K562 (cell line): ENCODE measurements around the gene PLAAT3. TPM values are rescaled to one million over a fixed set of nuclear protein-coding genes. Genes with fewer than 3 reads are reported as not detected.
A peak's percentile ranks its signal among the peaks of the same experiment; 100 is the strongest.
"Not testable (repeated sequence)": the region's sequence is repeated elsewhere in the genome, so short reads cannot be mapped to it uniquely, and the experiment has no call there.

ENCODE experiments used
- CEBPG ChIP-seq, 3 experiments: fragments of 200-800 bp in 1 of 3; sonication (Bioruptor generic) in 1 of 3; sonication (generic) in 1 of 3; formaldehyde crosslinking in 1 of 3; IDR thresholded peaks in 2 of 3; conservative IDR thresholded peaks in 1 of 3; 2 replicates each; pipeline versions ENCODE4 v1.6.1 to v1.8.0; 2016 to 2022; ENCODE audit warnings: missing compliant biosample characterization in 2 of 3, missing genetic modification characterization in 2 of 3, mild to moderate bottlenecking in 1 of 3, missing genetic modification reagents in 1 of 3
- DDX20 ChIP-seq: fragments of 450-650 bp; IDR thresholded peaks from 2 replicates; pipeline ENCODE4 v1.6.1; 2016; ENCODE audit warnings: missing genetic modification characterization, low read depth, mild to moderate bottlenecking, missing compliant biosample characterization, moderate library complexity
- ESRRA ChIP-seq: fragments of 450-650 bp; IDR thresholded peaks from 2 replicates; pipeline ENCODE4 v1.6.1; 2014; ENCODE audit warnings: low read depth, mild to moderate bottlenecking, moderate library complexity, borderline replicate concordance
- HIVEP1 ChIP-seq: fragments of 250-450 bp; sonication (Bioruptor Pico); IDR thresholded peaks from 2 replicates; pipeline ENCODE4 v1.4.0; 2020; ENCODE audit warnings: mild to moderate bottlenecking
- L3MBTL2 ChIP-seq: fragments of 450-650 bp; IDR thresholded peaks from 2 replicates; pipeline ENCODE4 v1.6.1; 2016; ENCODE audit warnings: mild to moderate bottlenecking, moderate library complexity
- NR4A1 ChIP-seq, 2 experiments: fragments of 250-450 bp in 1 of 2; fragments of 450-650 bp in 1 of 2; sonication (Bioruptor Pico) in 1 of 2; IDR thresholded peaks; 2 replicates each; pipeline versions ENCODE4 v1.4.0 to v1.6.1; 2016 to 2020; ENCODE audit warnings: mild to moderate bottlenecking in 2 of 2, missing compliant biosample characterization in 1 of 2, missing genetic modification characterization in 1 of 2, moderate library complexity in 1 of 2
- OTX1 ChIP-seq: fragments of 450-650 bp; formaldehyde crosslinking; IDR thresholded peaks from 2 replicates; pipeline ENCODE4 v1.4.0; 2022; ENCODE audit warnings: mild to moderate bottlenecking
- RREB1 ChIP-seq: fragments of 250-450 bp; sonication (Bioruptor Pico); IDR thresholded peaks from 2 replicates; pipeline ENCODE4 v1.4.0; 2020
- SMARCE1 ChIP-seq: fragments of 450-650 bp; IDR thresholded peaks from 2 replicates; pipeline ENCODE4 v1.7.1; 2016; ENCODE audit warnings: mild to moderate bottlenecking
- SOX6 ChIP-seq: fragments of 450-650 bp; IDR thresholded peaks from 2 replicates; pipeline ENCODE4 v1.6.1; 2014; ENCODE audit warnings: mild to moderate bottlenecking
- TCF3 ChIP-seq: sonication (generic); formaldehyde crosslinking; IDR thresholded peaks from 2 replicates; pipeline ENCODE4 v1.4.0; 2020; ENCODE audit warnings: mild to moderate bottlenecking, missing genetic modification reagents
- ZFPM2 ChIP-seq: fragments of 250-450 bp; sonication (Bioruptor Pico); IDR thresholded peaks from 2 replicates; pipeline ENCODE4 v1.5.1; 2022; ENCODE audit warnings: mild to moderate bottlenecking
- ZNF561 ChIP-seq: fragments of 450-650 bp; formaldehyde crosslinking; conservative IDR thresholded peaks from 2 replicates; pipeline ENCODE4 v1.4.0; 2020; ENCODE audit warnings: mild to moderate bottlenecking, moderate library complexity
- polyA plus RNA-seq, 8 experiments: library from polyadenylated mRNA; depleted of rRNA in 4 of 8; stranded (reverse) in 5 of 8; unstranded in 3 of 8; fragments of >200 nt; fragmentation: Nextera tagmentation in 2 of 8; fragmentation: Illumina TruSeq in 1 of 8; extraction: Ambion mirVana in 2 of 8; extraction: Trizol in 1 of 8; gene quantifications; 2 replicates each; pipeline versions ENCODE4 v1.2.1 to v1.2.3, GENCODE V29; 2011 to 2014; ENCODE audit warnings: inconsistent platforms in 1 of 8, missing spikeins in 1 of 8
- total RNA-seq, 7 experiments: library from RNA; depleted of rRNA in 6 of 7; stranded (reverse); fragments of >200 nt in 6 of 7; fragmentation: Illumina TruSeq in 2 of 7; extraction: Trizol in 2 of 7; gene quantifications; 2 replicates each; pipeline versions ENCODE4 v1.2.1 to v1.2.3, GENCODE V29; 2011 to 2021; ENCODE audit warnings: low replicate concordance in 1 of 7
- TF ChIP-seq, protein P1 (sequence below): fragments of 450-650 bp; formaldehyde crosslinking; IDR thresholded peaks from 2 replicates; pipeline ENCODE4 v1.4.0; 2020; ENCODE audit warnings: mild to moderate bottlenecking
- TF ChIP-seq, protein P2 (sequence below), 2 experiments: IDR thresholded peaks in 1 of 2; conservative IDR thresholded peaks in 1 of 2; 2 replicates each; pipeline ENCODE4 v1.6.1; 2016; ENCODE audit warnings: low read depth in 2 of 2, mild to moderate bottlenecking in 1 of 2, missing compliant biosample characterization in 1 of 2, missing genetic modification characterization in 1 of 2, moderate library complexity in 1 of 2

PLAAT3 gene
- total and polyA plus RNA-seq, 9 of the 15 experiments (the other 6 are each of a cell fraction or from before 2014, with no cell fraction given), result 0.80 to 2.7 (median 1.4) TPM

GRCh38 chr11:63531074-63531792, 83.0 kb downstream of the PLAAT3 start (continued):
- peak; percentile 99 for TF ChIP-seq RREB1 (CRISPR knock-in tag)
- TF ChIP-seq, protein P1, sequence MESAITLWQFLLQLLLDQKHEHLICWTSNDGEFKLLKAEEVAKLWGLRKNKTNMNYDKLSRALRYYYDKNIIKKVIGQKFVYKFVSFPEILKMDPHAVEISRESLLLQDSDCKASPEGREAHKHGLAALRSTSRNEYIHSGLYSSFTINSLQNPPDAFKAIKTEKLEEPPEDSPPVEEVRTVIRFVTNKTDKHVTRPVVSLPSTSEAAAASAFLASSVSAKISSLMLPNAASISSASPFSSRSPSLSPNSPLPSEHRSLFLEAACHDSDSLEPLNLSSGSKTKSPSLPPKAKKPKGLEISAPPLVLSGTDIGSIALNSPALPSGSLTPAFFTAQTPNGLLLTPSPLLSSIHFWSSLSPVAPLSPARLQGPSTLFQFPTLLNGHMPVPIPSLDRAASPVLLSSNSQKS (CRISPR knock-in tag), result peak; percentile 92
- peak; percentile 93 for TF ChIP-seq OTX1 (CRISPR knock-in tag)
- 0 out of 2 replicates have a peak, but pooled peaks have one; percentile 28 for TF ChIP-seq L3MBTL2
- peak; percentile 99 for TF ChIP-seq ESRRA
- TF ChIP-seq SMARCE1, result peak; percentile 61
- peak; percentile 24; the same call in 1 of the 2 replicates for TF ChIP-seq TCF3 (CRISPR knock-in tag)
- peak; percentile 97 for TF ChIP-seq DDX20 (tag)
- TF ChIP-seq, protein P2, sequence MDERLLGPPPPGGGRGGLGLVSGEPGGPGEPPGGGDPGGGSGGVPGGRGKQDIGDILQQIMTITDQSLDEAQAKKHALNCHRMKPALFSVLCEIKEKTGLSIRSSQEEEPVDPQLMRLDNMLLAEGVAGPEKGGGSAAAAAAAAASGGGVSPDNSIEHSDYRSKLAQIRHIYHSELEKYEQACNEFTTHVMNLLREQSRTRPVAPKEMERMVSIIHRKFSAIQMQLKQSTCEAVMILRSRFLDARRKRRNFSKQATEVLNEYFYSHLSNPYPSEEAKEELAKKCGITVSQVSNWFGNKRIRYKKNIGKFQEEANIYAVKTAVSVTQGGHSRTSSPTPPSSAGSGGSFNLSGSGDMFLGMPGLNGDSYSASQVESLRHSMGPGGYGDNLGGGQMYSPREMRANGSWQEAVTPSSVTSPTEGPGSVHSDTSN (CRISPR knock-in tag; IDR thresholded peaks at IDR 0.05; ENCODE audit: low read depth), result not testable (repeated sequence)
- TF ChIP-seq, protein P2 (tag; conservative IDR thresholded peaks at IDR 0.05; ENCODE audit: low read depth), result peak; percentile 52
- TF ChIP-seq SOX6, result peak; percentile 66; the same call in 1 of the 2 replicates
- TF ChIP-seq ZNF561 (CRISPR knock-in tag), result peak; percentile 86
- TF ChIP-seq HIVEP1 (CRISPR knock-in tag), result peak; percentile 98
- peak; percentile 96; the same call in 1 of the 2 replicates for TF ChIP-seq NR4A1 (CRISPR knock-in tag; IDR thresholded peaks at IDR 0.05)
- peak; percentile 99 for TF ChIP-seq NR4A1 (tag; IDR thresholded peaks at IDR 0.05)
- peak; percentile 51; the same call in 1 of the 2 replicates for TF ChIP-seq CEBPG (CRISPR knock-in tag; IDR thresholded peaks at IDR 0.05)
- TF ChIP-seq CEBPG (tag; conservative IDR thresholded peaks at IDR 0.05 in 1 of 2, IDR thresholded peaks at IDR 0.05 in 1 of 2), result not testable (repeated sequence)
- peak; percentile 89 for TF ChIP-seq ZFPM2 (CRISPR knock-in tag)
